MCF 10A (cell line): ENCODE results near the gene SYT12. TPM values are rescaled to one million over a fixed set of nuclear protein-coding genes. Genes with fewer than 3 reads are reported as not detected.

Experiments
- BruUV-seq: library from RNA; stranded (reverse); fragments of 400-500 nt; replicated peaks from 2 replicates; lab custom pipeline; 2021; lab: Mats Ljungman, UMichigan
- CTCF ChIA-PET: fragments of 300-600 bp; sonication (Branson Sonifier 250); formaldehyde crosslinking; extraction: SDS; loops from one replicate; lab custom pipeline; 2021; ENCODE audit warnings: antibody characterized with exemption, inconsistent platforms; lab: Yijun Ruan, JAX
- POLR2A ChIA-PET: fragments of 300-600, 350-650 bp; sonication (Branson Sonifier 250); formaldehyde crosslinking; extraction: SDS; loops from one replicate; lab custom pipeline; 2020; ENCODE audit warnings: antibody characterized with exemption, inconsistent platforms; lab: Yijun Ruan, JAX
- DNase-seq: peaks from one replicate; pipeline ENCODE4 v3.0.0-alpha.2; 2018; ENCODE audit not compliant: unreplicated experiment
- H3K27ac Mint-ChIP-seq: one replicate; pipeline ENCODE4 v1.8.0; 2022; ENCODE audit warnings: mild to moderate bottlenecking, low read depth, mixed read lengths; ENCODE audit not compliant: unreplicated experiment
- H3K27me3 Mint-ChIP-seq: one replicate; pipeline ENCODE4 v1.8.0; 2022; ENCODE audit warnings: mixed read lengths; ENCODE audit not compliant: insufficient read depth, unreplicated experiment
- H3K36me3 Mint-ChIP-seq: one replicate; pipeline ENCODE4 v1.8.0; 2022; ENCODE audit warnings: mild to moderate bottlenecking, moderate library complexity, mixed read lengths; ENCODE audit not compliant: insufficient read depth, unreplicated experiment
- H3K4me1 Mint-ChIP-seq: one replicate; pipeline ENCODE4 v1.8.0; 2022; ENCODE audit warnings: mixed read lengths; ENCODE audit not compliant: insufficient read depth, unreplicated experiment
- H3K4me3 Mint-ChIP-seq: one replicate; pipeline ENCODE4 v1.8.0; 2022; ENCODE audit warnings: mild to moderate bottlenecking, moderate library complexity, mixed read lengths; ENCODE audit not compliant: unreplicated experiment
- H3K9me3 Mint-ChIP-seq: one replicate; pipeline ENCODE4 v1.8.0; 2022; ENCODE audit warnings: mixed read lengths; ENCODE audit not compliant: unreplicated experiment
- CTCF ChIP-seq: fragments of 200-600 bp; IDR thresholded peaks from one replicate; pipeline ENCODE4 v1.8.0; 2022; ENCODE audit warnings: antibody characterized with exemption, mild to moderate bottlenecking; ENCODE audit not compliant: unreplicated experiment
- intact Hi-C: fragments of 100-400 bp; cut with micrococcal nuclease; formaldehyde crosslinking; loops from 2 replicates; pipeline ENCODE4 v1.14.1; 2022
- total RNA-seq: library from RNA; stranded (reverse); gene quantifications from 2 replicates; pipeline ENCODE4 v1.2.3, GENCODE V29; 2022

SYT12 gene
- total RNA-seq, 1 experiment from 2014 or later, result 0.44 TPM

DNA sequence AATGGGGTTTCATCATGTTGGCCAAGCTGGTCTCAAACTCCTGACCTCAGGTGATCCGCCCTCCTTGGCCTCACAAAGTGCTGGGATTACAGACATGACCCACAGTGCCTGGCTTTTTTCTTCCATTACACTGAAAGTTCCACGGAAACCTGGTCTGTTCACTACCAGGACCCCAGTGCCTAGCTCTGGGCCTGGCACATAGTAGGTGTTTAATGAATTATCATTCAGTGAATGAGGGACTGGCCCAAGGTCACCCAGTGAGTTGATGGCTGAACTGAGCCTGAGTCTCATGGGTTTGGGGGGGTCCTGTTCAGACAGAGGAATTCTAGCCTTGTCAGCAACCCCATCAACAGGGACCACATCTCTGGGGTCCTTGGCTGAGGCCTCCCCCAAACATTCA lies 44.7 kb upstream of the SYT12 start:
- no TSS peak for BruUV-seq
- no peak for TF ChIP-seq CTCF
- Mint-ChIP-seq H3K4me1 (peaks cover 27% of the 10 kb centered on the region), H3K36me3 (no peaks in the 10 kb centered on the region), H3K27ac (no peak overlapping the region), H3K4me3 (no peak overlapping the region), H3K9me3 (no peaks in the 10 kb centered on the region), H3K27me3 (no peaks in the 10 kb centered on the region)
- ChIA-PET POLR2A (no interaction called here), CTCF (interaction anchor here (0.6 to 1.5 kb wide), 2 partner anchors 75 to 77 kb away, joined by 3 to 5 read pairs; no protein-coding TSS in a partner anchor)
- no peak for DNase-seq
- intact Hi-C loops, result no loop called here

GRCh38 chr11:66978717-66979116 lies 44.2 kb upstream of the SYT12 start:
- Mint-ChIP-seq H3K4me1 (peaks cover 29% of the 10 kb centered on the region), H3K36me3 (no peaks in the 10 kb centered on the region), H3K27ac (no peak overlapping the region), H3K4me3 (no peak overlapping the region), H3K9me3 (no peaks in the 10 kb centered on the region), H3K27me3 (no peaks in the 10 kb centered on the region)
- BruUV-seq, result no TSS peak
- CTCF ChIA-PET, result interaction anchor here (0.7 to 1.5 kb wide), 2 partner anchors 76 to 593 kb away, joined by 3 read pairs; no protein-coding TSS in a partner anchor
- POLR2A ChIA-PET, result no interaction called here
- intact Hi-C loops, result no loop called here
- DNase-seq, result no peak
- no peak for TF ChIP-seq CTCF

DNA sequence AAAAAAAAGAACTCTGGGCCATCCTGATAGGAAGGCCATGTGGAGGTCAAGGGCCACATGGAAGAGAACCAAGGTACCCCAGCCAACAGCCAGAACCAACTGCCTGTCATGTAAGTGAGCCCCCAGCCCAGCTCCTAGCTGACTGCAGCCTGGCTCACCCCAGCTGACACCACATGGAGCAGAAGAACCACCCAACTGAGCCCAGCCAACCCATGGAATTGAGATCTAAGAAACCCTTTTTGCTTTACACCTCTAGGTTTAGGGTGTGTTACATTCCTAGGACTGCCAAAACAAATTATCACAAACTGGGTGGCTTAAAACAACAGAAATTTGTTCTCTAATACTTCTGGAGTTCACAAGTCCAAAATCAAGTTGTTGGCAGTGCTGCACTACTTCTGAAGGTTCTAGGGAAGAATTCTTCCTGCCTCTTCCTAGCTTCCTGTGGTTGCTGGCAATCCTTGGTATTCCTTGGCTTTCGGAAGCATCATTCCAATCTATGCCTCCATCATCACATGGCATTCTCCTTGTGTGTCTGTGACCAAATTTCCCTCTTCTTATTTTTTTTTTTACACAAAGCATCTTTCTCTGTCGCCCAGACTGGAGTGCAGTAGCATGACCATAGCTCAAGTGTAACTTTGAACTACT lies 43.5 kb upstream of the SYT12 start:
- H3K27me3 Mint-ChIP-seq, result no peaks in the 10 kb centered on the region
- CTCF ChIA-PET, result interaction anchor here (0.6 to 0.7 kb wide), 2 partner anchors 47 to 593 kb away, joined by 3 read pairs; no protein-coding TSS in a partner anchor
- H3K4me3 Mint-ChIP-seq, result no peak overlapping the region
- H3K27ac Mint-ChIP-seq, result no peak overlapping the region
- no TSS peak for BruUV-seq
- TF ChIP-seq CTCF, result no peak
- no peaks in the 10 kb centered on the region for H3K9me3 Mint-ChIP-seq
- POLR2A ChIA-PET, result interaction anchor here (3.0 kb wide), 1 partner anchor 9 kb away, joined by 17 read pairs; no protein-coding TSS in a partner anchor
- H3K4me1 Mint-ChIP-seq, result peaks cover 30% of the 10 kb centered on the region
- no peaks in the 10 kb centered on the region for H3K36me3 Mint-ChIP-seq
- DNase-seq, result no peak
- intact Hi-C loops, result no loop called here

DNA sequence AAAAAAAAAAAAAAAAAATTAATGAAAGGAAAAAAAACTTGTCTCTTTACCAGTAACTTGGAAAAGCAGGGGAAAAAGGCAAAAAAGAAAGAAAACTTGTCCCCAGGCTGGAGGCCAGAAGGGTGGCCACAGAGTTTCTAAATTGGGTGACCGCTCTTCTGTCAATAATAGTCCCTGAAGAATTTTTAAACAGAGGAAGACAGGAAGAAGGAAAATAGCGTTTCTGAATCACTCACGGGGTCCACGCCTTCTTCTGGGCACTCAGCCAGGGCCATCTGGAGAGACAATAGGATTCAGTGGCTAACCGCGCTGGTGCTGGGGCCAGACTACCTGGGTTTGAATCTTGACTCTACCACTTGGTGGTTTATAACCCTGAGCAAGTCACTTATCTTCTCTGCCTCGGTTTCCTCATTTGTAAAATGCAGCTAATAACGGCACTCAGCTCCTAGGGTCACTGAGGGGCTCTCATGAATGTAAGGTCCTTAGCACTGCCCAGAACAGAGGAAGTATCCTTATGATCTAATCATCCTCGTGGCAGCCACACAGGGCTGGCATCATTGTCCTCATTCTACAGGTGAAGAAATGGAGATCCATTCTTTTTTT lies 40.9 kb upstream of the SYT12 start:
- Mint-ChIP-seq H3K36me3 (no peaks in the 10 kb centered on the region), H3K9me3 (no peaks in the 10 kb centered on the region), H3K27me3 (no peaks in the 10 kb centered on the region), H3K4me3 (no peak overlapping the region), H3K27ac (no peak overlapping the region), H3K4me1 (peaks cover 38% of the 10 kb centered on the region)
- ChIA-PET CTCF (interaction anchor here (1.6 kb wide), 1 partner anchor 11 kb away, joined by 4 read pairs; no protein-coding TSS in a partner anchor), POLR2A (interaction anchor here (3.0 kb wide), 1 partner anchor 12 kb away, joined by 17 read pairs; no protein-coding TSS in a partner anchor)
- intact Hi-C loops, result loop anchor here (5.0 kb wide), 1 partner anchor 50 kb away; no protein-coding TSS in a partner anchor
- TF ChIP-seq CTCF, result no peak
- peak; percentile 98 for DNase-seq
- no TSS peak for BruUV-seq
